ENCODE data around the gene SUSD3. TPM values are rescaled to one million over a fixed set of nuclear protein-coding genes. Genes with fewer than 3 reads are reported as not detected.

The SUSD3 gene
- total RNA-seq, 2 donors from 2014 or later: 7.0 to 21.4 TPM

GRCh38 chr9:93039976-93040375, 18.5 kb upstream of the SUSD3 start:
- ATAC-seq (ENCODE audit: insufficient number of reproducible peaks, low FRiP score, low read depth) (no peak), DNase-seq (ENCODE audit: low spot score) (no peak)
- TF ChIP-seq CTCF (IDR thresholded peaks at IDR 0.05): no peak
- no peaks in the 10 kb centered on the region for H3K4me1 ChIP-seq (ENCODE audit: control insufficient read depth in 1 of 2, low read depth in 2 of 2)
- no peaks in the 10 kb centered on the region for H3K9me3 ChIP-seq
- no peak overlapping the region for H3K27ac ChIP-seq
- H3K27me3 ChIP-seq (replicated peaks; ENCODE audit: insufficient read depth): no peaks in the 10 kb centered on the region
- H3K36me3 ChIP-seq: no peaks in the 10 kb centered on the region
- H3K4me3 ChIP-seq: no peak overlapping the region

DNA sequence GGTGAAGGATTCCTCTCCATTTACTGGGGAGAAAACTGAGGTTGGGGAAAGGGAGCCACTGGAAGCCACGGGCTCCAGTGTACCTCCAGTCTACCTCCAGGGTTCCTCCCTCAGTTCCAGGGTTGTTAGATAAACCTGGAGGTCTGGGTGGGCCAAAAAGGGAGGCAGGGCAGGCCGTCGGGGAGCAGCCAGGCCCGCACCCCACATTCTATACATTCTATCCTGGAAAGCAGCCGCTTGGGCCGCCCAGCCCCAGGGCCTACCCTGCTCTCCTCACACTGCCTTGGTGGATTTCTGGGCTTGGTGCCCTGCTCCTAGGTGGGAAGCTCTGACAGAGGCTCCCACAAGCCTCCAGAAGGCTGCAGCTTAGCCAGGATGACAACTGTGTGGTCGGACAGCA, 18.1 kb upstream of the SUSD3 start:
- TF ChIP-seq CTCF (IDR thresholded peaks at IDR 0.05): no peak
- Histone ChIP-seq H3K36me3 (no peaks in the 10 kb centered on the region), H3K9me3 (no peaks in the 10 kb centered on the region), H3K4me3 (no peak overlapping the region), H3K27me3 (replicated peaks; ENCODE audit: insufficient read depth) (no peaks in the 10 kb centered on the region), H3K27ac (no peak overlapping the region), H3K4me1 (ENCODE audit: control insufficient read depth in 1 of 2, low read depth in 2 of 2) (no peaks in the 10 kb centered on the region)
- DNase-seq (ENCODE audit: low spot score): no peak
- ATAC-seq (ENCODE audit: insufficient number of reproducible peaks, low FRiP score, low read depth): no peak

GRCh38 chr9:93041108-93041802, 17.2 kb upstream of the SUSD3 start:
- no peaks in the 10 kb centered on the region for H3K36me3 ChIP-seq
- no peaks in the 10 kb centered on the region for H3K4me1 ChIP-seq (ENCODE audit: control insufficient read depth in 1 of 2, low read depth in 2 of 2)
- H3K4me3 ChIP-seq: no peak overlapping the region
- no peak for TF ChIP-seq CTCF (IDR thresholded peaks at IDR 0.05)
- DNase-seq (ENCODE audit: low spot score): no peak
- H3K27me3 ChIP-seq (replicated peaks; ENCODE audit: insufficient read depth): no peaks in the 10 kb centered on the region
- H3K9me3 ChIP-seq: no peaks in the 10 kb centered on the region
- ATAC-seq (ENCODE audit: insufficient number of reproducible peaks, low FRiP score, low read depth): no peak
- no peak overlapping the region for H3K27ac ChIP-seq

- H3K9me3 ChIP-seq: no peaks in the 10 kb centered on the region
- H3K27ac ChIP-seq: no peak overlapping the region
- no peaks in the 10 kb centered on the region for H3K27me3 ChIP-seq (replicated peaks; ENCODE audit: insufficient read depth)
- no peak for DNase-seq (ENCODE audit: low spot score)
- H3K36me3 ChIP-seq: no peaks in the 10 kb centered on the region
- no peak for ATAC-seq (ENCODE audit: insufficient number of reproducible peaks, low FRiP score, low read depth)
- no peak overlapping the region for H3K4me3 ChIP-seq
- TF ChIP-seq CTCF (IDR thresholded peaks at IDR 0.05): no peak
- H3K4me1 ChIP-seq (ENCODE audit: control insufficient read depth in 1 of 2, low read depth in 2 of 2): no peaks in the 10 kb centered on the region
Observed at GRCh38 chr9:93043122-93043521, 15.4 kb upstream of the SUSD3 start.

DNA sequence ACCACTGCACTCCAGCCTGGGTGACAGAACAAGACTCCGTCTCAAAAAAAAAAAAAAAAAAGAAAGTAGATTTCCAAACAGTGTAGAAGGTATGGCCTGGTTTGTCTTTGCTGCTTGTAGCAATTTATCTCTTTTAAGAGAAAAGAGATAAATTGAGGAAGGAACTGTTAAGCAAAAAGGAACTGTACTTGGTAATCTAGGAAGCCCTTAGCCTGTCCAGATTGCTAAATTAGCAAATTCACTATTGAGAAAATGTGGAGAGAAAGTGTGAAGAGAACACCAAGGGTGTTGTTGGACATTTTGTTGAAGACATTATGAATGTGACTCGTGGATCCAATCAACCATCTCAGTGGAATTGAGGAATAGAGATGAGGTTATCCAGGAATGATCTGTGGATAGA, 13.0 kb upstream of the SUSD3 start:
- TF ChIP-seq CTCF (IDR thresholded peaks at IDR 0.05): no peak
- H3K27me3 ChIP-seq (replicated peaks; ENCODE audit: insufficient read depth): no peaks in the 10 kb centered on the region
- ATAC-seq (ENCODE audit: insufficient number of reproducible peaks, low FRiP score, low read depth): no peak
- H3K27ac ChIP-seq: no peak overlapping the region
- peaks cover 0 to 8% of the 10 kb centered on the region in 2 donors for H3K4me1 ChIP-seq (ENCODE audit: control insufficient read depth in 1 of 2, low read depth in 2 of 2)
- H3K9me3 ChIP-seq: no peaks in the 10 kb centered on the region
- H3K4me3 ChIP-seq: no peak overlapping the region
- no peaks in the 10 kb centered on the region for H3K36me3 ChIP-seq
- no peak for DNase-seq (ENCODE audit: low spot score)
